ENCODE data around the gene TUBGCP5.
"Not testable (repeated sequence)": the region's sequence is repeated elsewhere in the genome, so short reads cannot be mapped to it uniquely, and the experiment has no call there.

TUBGCP5 gene

DNA sequence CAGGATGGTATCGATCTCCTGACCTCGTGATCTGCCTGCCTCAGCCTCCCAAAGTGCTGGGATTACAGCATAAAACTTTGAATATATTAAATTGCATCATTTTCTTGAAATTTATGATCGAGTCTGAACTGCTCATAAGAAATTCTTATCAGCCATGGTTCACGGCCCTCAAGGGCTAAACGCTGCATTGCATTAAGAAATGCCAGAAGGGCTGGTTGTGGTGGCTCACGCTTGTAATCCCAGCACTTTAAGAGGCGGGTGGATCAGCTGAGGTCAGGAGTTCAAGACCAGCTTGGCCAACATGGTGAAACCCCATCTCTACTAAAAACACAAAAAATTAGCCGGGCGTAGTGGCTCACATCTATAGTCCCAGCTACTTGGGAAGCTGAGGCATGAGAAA, 26.8 kb downstream of the TUBGCP5 start:
- not testable (repeated sequence) for H3K4me3 Mint-ChIP-seq; H3K4me1 Mint-ChIP-seq; DNase-seq (ENCODE audit: low spot score in 2 of 2); H3K9me3 Mint-ChIP-seq; H3K27ac Mint-ChIP-seq; ATAC-seq
- peaks cover 68% of the 10 kb centered on the region for H3K36me3 Mint-ChIP-seq

DNA sequence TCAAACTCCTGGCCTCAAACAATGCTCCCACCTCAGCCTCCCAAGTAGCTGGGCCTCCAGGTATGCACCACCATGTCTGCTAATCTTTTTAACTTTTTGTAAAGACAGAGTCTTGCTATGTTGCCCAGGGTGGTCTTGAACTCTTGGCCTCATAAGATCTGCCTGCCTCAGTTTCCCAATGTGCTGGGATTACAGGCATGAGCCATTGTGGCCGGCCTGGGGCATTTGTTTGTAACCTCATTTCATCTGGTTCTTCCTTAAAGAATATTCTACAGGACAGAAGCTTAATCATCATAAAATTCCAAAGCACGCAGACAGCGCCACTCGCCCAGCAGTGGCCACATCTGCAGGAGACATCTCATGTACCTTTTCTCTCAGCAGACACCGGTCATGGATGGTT, 35.6 kb downstream of the TUBGCP5 start:
- ATAC-seq, result no peak
- no peak overlapping the region for H3K27ac Mint-ChIP-seq

DNA sequence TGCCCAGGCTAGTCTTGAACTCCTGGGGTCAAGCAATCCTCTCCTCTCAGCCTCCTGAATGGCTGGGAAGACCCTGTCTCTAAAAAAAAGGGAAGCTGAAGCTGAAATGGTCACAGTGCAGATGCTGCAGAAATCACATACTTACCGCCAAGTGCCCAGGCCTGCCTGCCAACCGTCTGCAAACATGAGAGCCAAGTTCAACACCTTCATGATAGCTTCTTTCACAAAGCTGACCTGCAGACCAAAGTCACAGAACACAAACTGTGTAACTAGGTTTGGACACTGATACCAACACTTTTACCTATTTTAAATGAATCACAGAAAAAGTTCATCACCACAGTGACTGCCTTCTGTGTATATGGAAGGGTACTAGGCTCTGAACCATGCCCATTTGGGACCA, 36.4 kb downstream of the TUBGCP5 start:
- DNase-seq (ENCODE audit: low spot score in 2 of 2) (no peak), ATAC-seq (no peak)
- no peak overlapping the region for H3K27ac Mint-ChIP-seq
- peaks cover 93% of the 10 kb centered on the region for H3K36me3 Mint-ChIP-seq
- no peaks in the 10 kb centered on the region for H3K9me3 Mint-ChIP-seq
- H3K4me3 Mint-ChIP-seq, result no peak overlapping the region
- H3K4me1 Mint-ChIP-seq, result no peaks in the 10 kb centered on the region

More for the DNA sequence above, 35.6 kb downstream of the TUBGCP5 start:
- DNase-seq (ENCODE audit: low spot score in 2 of 2), result no peak
- Mint-ChIP-seq H3K36me3 (peaks cover 95% of the 10 kb centered on the region), H3K4me1 (no peaks in the 10 kb centered on the region), H3K9me3 (no peaks in the 10 kb centered on the region), H3K4me3 (no peak overlapping the region)

DNA sequence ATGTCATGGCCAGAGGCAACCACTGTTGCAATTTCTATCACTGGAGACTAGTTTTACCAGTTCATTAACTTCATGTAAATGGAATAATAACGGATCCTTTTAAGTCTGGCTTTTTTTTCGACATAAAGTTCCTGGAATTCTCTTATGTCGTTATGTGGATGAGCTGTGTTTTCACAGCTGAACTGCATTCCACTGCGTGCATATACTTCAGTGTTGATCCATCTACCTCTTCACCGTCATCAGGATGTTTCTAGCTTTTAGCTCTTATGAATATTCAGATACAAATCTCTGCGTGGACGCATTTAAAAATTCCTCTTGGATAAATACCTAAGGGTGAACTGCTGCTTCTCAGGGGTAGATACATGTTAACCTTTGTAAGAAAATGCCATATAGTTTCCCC, 43.6 kb downstream of the TUBGCP5 start:
- no peak overlapping the region for H3K27ac Mint-ChIP-seq
- H3K4me1 Mint-ChIP-seq, result no peaks in the 10 kb centered on the region
- no peaks in the 10 kb centered on the region for H3K9me3 Mint-ChIP-seq
- peaks cover 57% of the 10 kb centered on the region for H3K36me3 Mint-ChIP-seq
- H3K4me3 Mint-ChIP-seq, result no peak overlapping the region
- ATAC-seq (no peak), DNase-seq (ENCODE audit: low spot score in 2 of 2) (no peak)

DNA sequence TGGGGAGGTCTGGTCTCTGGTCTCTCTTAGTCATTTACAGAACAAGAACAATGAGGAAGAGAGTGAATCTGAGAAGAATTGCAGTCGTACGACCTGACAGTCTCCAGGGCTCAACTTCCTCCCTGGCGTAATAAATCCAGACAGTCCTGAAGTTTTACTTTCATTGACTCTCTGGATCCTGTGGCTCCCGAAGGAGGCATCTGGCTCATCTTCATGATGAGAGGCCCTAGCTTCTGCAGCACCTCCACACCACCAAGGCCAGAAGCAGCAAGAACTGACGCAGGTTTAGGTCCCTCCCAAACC, 47.4 kb downstream of the TUBGCP5 start:
- Mint-ChIP-seq H3K36me3 (peaks cover 26% of the 10 kb centered on the region), H3K4me3 (no peak overlapping the region), H3K9me3 (no peaks in the 10 kb centered on the region), H3K4me1 (no peaks in the 10 kb centered on the region), H3K27ac (no peak overlapping the region)
- ATAC-seq (no peak), DNase-seq (ENCODE audit: low spot score in 2 of 2) (no peak)

DNA sequence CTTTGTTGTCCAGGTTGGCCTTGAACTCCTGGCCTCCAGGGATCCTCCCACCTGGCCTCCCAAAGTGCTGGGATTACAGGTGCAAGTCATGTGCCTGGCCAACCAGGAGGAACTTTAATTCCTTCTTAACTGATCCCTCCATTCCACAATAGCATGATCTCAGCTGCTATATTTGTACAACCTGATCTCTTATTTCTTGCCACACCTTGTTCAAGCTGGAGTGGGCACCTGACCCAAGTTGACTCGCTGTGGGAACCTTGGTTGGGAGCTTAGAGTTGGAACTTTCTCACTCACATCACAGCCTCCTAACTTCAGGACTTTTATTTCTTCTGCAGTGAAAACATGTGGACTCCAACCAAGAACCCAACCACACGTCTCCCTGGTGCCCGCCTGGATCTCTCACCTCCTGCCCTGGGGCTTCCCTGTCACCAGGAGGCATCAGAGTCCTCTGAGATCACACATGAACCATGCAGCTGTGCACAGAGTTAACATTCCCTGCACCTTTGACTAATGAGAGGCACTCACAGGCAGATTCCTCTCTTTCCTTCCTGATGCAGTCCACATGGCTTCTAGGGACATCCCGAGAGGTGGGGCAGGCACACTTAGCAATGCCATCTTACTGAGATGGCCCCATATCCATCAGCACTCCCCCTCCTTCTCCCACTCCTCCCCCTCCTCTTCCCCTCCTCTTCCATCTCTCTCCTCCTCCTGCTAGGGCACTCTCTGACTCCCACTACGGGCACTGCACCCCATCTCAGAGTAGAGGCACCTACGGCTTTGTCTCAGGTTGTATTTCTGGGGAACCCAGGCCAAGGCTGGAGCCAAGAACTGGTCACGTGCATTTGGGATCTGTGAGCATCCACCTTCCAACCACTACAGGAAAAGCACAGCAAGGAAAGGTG, 49.5 kb downstream of the TUBGCP5 start:
- ATAC-seq (no peak), DNase-seq (ENCODE audit: low spot score in 2 of 2) (no peak)
- Mint-ChIP-seq H3K9me3 (no peaks in the 10 kb centered on the region), H3K4me3 (no peak overlapping the region), H3K36me3 (peaks cover 14% of the 10 kb centered on the region), H3K27ac (no peak overlapping the region), H3K4me1 (no peaks in the 10 kb centered on the region)

DNA sequence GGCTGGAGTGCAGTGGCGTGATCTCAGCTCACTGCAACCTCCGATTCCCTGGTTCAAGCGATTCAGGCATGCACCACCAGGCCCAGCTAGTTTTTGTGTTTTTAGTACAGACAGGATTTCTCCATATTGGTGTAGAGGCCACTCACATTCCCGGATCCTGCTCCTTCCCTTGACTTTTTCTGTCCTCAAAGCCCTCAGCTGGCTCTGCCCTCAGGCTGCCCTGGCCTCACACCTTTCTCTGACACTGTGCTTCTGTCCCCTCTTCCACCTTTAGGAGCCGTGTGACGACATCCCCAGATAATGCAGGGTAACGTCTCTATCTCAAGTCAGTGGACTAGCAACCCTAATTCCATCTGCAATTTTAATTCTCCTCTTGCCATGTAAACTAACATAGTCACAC, 50.6 kb downstream of the TUBGCP5 start:
- no peaks in the 10 kb centered on the region for H3K4me1 Mint-ChIP-seq
- no peak overlapping the region for H3K27ac Mint-ChIP-seq
- H3K36me3 Mint-ChIP-seq, result peaks cover 8% of the 10 kb centered on the region
- no peaks in the 10 kb centered on the region for H3K9me3 Mint-ChIP-seq
- no peak overlapping the region for H3K4me3 Mint-ChIP-seq
- ATAC-seq, result no peak
- no peak for DNase-seq (ENCODE audit: low spot score in 2 of 2)

DNA sequence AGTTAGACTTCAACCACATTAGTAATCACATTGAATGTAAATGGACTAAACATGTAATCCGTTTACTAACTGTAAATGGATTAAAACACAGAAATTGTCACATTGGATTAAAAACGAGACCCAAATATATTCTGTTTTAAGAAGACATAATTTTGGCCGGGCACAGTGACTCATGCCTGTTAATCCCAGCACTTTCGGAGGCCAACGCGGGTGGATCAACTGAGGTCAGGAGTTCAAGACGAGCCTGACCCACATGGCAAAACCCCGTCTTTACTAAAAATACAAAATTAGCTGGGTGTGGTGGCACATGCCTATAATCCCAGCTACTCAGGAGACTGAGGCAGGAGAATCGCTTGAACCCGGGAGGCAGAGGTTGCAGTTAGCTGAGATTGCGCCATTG, 57.4 kb downstream of the TUBGCP5 start:
- H3K36me3 Mint-ChIP-seq, ATAC-seq: not testable (repeated sequence)

DNA sequence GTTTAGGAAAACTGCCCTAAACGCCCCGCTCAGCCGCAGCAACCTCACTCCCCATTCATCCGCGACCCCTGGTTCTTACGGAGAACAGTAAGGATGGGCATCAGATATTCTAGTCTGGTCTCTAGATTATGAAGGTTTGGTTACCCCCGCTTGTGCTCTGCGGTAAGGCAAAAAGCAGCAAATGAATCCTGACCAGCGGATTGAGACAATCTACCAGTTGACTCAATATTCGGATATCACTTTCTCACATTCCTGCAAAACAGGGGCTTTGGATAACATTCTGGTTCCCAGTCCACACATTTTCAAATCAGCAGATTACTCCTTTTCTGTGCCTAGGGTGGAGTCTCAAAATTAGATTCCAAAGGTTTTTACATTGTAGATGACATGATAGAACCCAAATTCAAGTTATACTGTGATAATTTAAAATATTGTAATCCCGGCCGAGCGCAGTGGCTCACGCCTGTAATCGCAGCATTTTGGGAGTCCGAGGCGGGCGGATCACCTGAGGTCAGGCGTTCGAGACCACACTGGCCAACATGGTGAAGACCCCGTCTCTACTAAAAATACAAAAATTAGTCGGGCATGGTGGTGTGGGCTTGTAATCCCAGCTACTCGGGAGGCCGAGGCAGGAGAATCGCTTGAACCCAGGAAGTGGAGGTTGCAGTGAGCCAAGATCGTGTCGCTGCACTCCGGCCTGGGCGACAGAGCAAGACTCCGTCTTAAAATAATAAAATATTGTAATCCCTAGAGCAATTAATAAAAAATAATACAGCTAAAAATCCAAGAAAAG, 58.1 kb downstream of the TUBGCP5 start:
- Mint-ChIP-seq H3K4me3 (peak overlapping the region; percentile 80), H3K27ac (no peak overlapping the region), H3K36me3 (no peaks in the 10 kb centered on the region), H3K9me3 (no peaks in the 10 kb centered on the region), H3K4me1 (peaks cover 16% of the 10 kb centered on the region)
- no peak for ATAC-seq
- no peak for DNase-seq (ENCODE audit: low spot score in 2 of 2)

More for the DNA sequence above, 57.4 kb downstream of the TUBGCP5 start:
- H3K4me1 Mint-ChIP-seq, result peaks cover 16% of the 10 kb centered on the region
- not testable (repeated sequence) for DNase-seq (ENCODE audit: low spot score in 2 of 2); H3K4me3 Mint-ChIP-seq; H3K9me3 Mint-ChIP-seq; H3K27ac Mint-ChIP-seq

DNA sequence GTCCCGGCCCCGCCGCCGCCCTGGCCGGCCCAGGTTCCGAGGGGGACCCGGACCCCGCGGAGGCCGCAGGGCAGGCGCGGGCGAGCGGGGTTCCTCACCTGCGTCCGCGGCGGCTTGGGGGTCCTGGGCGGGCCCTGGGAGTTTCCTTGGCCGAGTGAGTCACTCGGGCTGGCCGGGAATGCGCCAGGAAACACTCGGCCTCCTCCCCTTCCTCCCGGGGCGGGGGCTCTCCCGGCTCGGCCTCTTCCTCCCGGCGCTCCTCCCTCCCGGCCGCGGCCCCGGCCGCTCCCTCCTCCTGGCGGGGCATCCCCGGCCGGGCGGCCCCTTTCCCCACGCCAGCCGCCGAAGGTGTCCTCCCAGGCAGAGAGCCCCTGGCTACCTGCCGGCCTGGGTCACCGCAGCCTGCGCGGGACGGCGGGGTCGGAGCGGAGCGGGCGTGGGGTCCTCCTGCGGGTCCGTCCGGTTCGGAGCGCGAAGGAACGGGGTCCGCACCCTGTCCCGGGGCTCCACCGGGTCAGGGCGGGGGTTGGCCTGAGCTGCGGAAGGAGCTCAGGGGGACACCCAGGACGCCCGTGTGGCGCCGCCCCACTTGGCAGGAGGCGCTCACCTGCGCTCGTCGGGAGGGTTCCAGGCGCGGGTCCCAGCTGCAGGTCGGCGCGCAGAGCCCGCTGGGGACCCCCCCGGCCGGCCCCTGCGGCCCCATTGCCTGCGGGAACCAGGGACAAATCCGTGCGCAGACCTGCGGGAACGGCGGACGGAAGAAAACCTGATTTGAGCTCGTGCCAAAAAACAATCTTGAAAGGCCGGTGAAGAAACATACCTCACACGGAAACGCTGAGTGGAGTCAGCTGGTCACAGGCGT, 58.9 kb downstream of the TUBGCP5 start, which contains the start of gene CYFIP1:
Gene CYFIP1 (minus strand): TSS at position 180 of the 862 bp plus-strand sequence. CDS start 33,083 bp downstream, outside the sequence.
- peak; percentile 15 to 63 for DNase-seq (ENCODE audit: low spot score in 2 of 2)
- no peak within 1 kb of the TSS for H3K27ac Mint-ChIP-seq

DNA sequence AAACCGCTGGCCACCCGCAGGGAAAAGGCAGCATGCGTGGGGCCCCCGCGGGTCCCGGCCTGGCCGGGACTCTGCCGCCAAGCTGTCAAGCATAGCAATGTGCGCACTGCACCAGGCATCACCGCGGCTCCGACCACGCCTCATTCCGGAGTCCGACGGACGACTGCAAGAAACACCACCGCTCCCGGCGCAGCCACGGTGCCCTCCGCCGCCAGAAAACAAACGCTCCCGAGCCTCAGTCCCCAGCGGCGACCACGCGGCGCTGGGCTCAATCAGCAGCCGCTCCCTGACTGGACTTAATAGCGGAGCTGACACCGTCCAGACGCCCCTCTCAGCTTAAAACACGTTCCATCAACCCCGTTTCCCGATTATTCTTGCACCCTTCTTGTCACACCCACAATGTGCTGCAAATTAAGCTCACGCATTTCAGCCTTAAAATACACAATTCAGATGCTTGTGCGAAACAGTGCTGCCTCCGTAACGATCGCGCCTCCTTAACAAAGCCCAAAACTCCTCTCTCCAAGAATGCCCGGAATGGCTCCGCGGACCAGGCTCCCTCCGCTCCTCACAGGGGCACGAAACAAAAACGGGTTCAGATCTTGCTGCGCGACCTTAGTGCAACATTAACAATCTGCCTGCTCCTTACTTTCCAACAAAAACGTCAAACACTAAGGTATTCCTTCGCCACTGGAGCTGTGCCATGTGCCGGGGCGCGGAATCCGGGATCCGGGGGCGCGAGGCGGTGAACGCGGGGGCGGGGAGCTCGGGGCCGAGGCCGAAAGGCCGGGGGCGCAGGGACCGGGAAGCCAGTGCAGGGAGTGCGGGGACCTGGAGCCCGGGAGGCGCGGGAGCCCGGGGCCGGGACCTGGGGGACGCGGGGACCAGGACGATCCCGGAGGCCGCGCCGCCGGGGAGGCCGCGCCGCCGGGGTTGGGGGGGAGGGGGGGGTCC, 59.9 kb downstream of the TUBGCP5 start:
- Mint-ChIP-seq H3K27ac (no peak overlapping the region), H3K36me3 (no peaks in the 10 kb centered on the region), H3K9me3 (no peaks in the 10 kb centered on the region), H3K4me1 (peaks cover 16% of the 10 kb centered on the region), H3K4me3 (peak overlapping the region; percentile 80)
- peak; percentile 83 for ATAC-seq
- DNase-seq (ENCODE audit: low spot score in 2 of 2), result peak; percentile 15 to 67

More for the DNA sequence above, 58.9 kb downstream of the TUBGCP5 start, which contains the start of gene CYFIP1:
- peak within 1 kb of the TSS; percentile 80 for H3K4me3 Mint-ChIP-seq
- H3K9me3 Mint-ChIP-seq, result no peaks in the 10 kb centered on the region
- peak; percentile 63 for ATAC-seq
- H3K4me1 Mint-ChIP-seq, result peaks cover 16% of the 10 kb centered on the region
- H3K36me3 Mint-ChIP-seq, result no peaks in the 10 kb centered on the region

DNA sequence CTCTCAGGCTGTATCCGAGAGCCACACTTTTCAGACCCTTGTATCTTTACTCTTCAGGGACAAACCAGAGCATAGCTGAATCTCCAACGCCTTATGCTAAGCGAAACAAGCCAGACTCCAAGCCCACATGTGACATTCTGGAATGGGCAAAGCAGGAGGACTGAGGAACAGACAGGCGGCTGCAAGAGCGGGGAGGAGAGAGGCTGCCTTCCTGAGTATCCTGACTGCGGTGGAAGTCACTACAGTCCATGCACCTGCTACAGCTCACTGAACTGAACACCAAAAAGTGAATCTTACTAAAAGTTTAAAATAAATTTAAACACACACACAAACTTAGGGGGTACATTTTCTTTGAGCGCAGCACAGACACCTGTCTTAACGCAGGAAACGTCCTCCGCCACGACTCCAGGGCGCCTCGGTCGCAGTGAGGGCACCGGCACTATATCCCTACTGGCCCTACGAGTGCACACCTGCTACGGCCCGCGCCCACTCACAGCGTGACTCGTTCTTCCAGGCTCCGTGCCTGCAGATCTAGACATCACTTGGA, 60.6 kb downstream of the TUBGCP5 start:
- Mint-ChIP-seq H3K9me3 (no peaks in the 10 kb centered on the region), H3K27ac (no peak overlapping the region), H3K4me3 (peak overlapping the region; percentile 80), H3K4me1 (peaks cover 16% of the 10 kb centered on the region), H3K36me3 (no peaks in the 10 kb centered on the region)
- DNase-seq (ENCODE audit: low spot score in 2 of 2) (peak in 1 of 2 donors; percentile 3), ATAC-seq (peak; percentile 56)

DNA sequence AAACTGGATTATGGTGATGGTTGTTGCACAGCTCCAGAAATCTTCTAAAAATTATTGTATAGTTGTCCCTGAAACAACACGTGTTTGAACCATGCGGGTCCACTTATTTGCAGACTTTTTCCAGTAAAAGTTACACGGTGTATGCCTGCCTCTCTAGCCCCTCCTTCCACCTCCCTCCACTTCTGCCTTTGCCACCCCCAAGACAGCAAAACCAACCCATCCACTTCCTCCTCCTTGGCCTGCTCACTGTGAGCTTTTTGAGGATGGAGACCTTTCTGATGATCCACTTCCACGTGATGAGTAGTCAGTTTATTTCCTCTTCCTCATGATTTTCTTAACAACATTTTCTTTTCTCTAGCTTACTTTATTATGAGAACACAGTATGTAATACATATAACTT, 64.6 kb downstream of the TUBGCP5 start:
- no peak for DNase-seq (ENCODE audit: low spot score in 2 of 2)
- no peak for ATAC-seq
- Mint-ChIP-seq H3K36me3 (no peaks in the 10 kb centered on the region), H3K27ac (no peak overlapping the region), H3K4me1 (peaks cover 20% of the 10 kb centered on the region), H3K9me3 (no peaks in the 10 kb centered on the region), H3K4me3 (no peak overlapping the region)

DNA sequence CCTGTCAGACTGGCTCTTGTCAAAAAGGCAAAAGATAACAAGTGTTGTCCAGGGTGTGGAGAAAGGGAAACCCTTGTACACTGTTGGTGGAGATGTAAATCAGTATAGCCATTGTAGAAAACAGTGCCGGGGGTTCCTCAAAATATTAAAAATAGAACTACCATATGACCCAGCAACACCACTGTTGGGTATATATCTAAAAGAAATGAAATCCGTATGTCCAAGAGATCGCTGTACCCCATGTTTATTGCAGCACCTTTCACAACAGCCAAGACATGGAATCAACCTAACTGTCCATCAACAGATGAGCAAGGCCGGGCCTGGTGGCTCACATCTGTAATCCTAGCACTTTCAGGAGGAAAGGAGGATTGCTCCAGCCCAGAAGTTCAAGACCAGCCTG, 65.4 kb downstream of the TUBGCP5 start:
- ATAC-seq (no peak), DNase-seq (ENCODE audit: low spot score in 2 of 2) (no peak)
- Mint-ChIP-seq H3K36me3 (no peaks in the 10 kb centered on the region), H3K27ac (no peak overlapping the region), H3K4me1 (peaks cover 13% of the 10 kb centered on the region), H3K9me3 (peaks cover 3% of the 10 kb centered on the region), H3K4me3 (no peak overlapping the region)

Data from stimulated activated effector memory CD8-positive, alpha-beta T cell treated with anti-CD3 and anti-CD28 coated beads, Interleukin-12 subunit alpha, Interleukin-12 subunit beta, amount 100 ng/mL, for 72 hours (primary cell).